Panc1 (cell line): ENCODE measurements around the gene ARHGDIB. TPM values are rescaled to one million over a fixed set of nuclear protein-coding genes. Genes with fewer than 3 reads are reported as not detected.

Experiments
- ATAC-seq: fragments of 200-7000 bp; cut with Tn5 transposase; 2 replicates; pipeline ENCODE4 v1.9.1; 2020; ENCODE audit warnings: mild to moderate bottlenecking, moderate library complexity
- BruUV-seq: library from RNA; stranded (reverse); fragments of 400-500 nt; replicated peaks from 2 replicates; lab custom pipeline; 2021; lab: Mats Ljungman, UMichigan
- CTCF ChIA-PET: fragments of 300-600 bp; sonication (Branson Sonifier 250); formaldehyde crosslinking; loops from one replicate; lab custom pipeline; 2022; ENCODE audit warnings: antibody characterized with exemption; lab: Charles Lee
- POLR2A ChIA-PET: fragments of 300-600 bp; sonication (Branson Sonifier 250); formaldehyde crosslinking; loops from one replicate; lab custom pipeline; 2022; ENCODE audit warnings: antibody characterized with exemption; lab: Charles Lee
- DNase-seq: peaks from one replicate; pipeline ENCODE4 v3.0.0-alpha.2; 2010; ENCODE audit warnings: low read depth, low spot score
- H3K27ac ChIP-seq: 2 replicates; pipeline ENCODE4 v1.5.1; 2011; ENCODE audit warnings: mild to moderate bottlenecking, low read length, inconsistent platforms
- H3K27me3 ChIP-seq: fragments of 200-500 bp; sonication (Bioruptor generic); 2 replicates; pipeline ENCODE4 v1.6.0; 2014; ENCODE audit warnings: low read length, inconsistent platforms; ENCODE audit not compliant: control insufficient read depth, insufficient read depth
- H3K36me3 ChIP-seq: fragments of 200-500 bp; sonication (Bioruptor generic); 2 replicates; pipeline ENCODE4 v1.5.1; 2014; ENCODE audit warnings: inconsistent platforms, mild to moderate bottlenecking, low read length, moderate library complexity; ENCODE audit not compliant: control insufficient read depth, insufficient read depth
- H3K4me1 ChIP-seq: 2 replicates; pipeline ENCODE4 v1.5.1; 2011; ENCODE audit warnings: inconsistent platforms, mild to moderate bottlenecking, low read length, moderate library complexity; ENCODE audit not compliant: control insufficient read depth, insufficient read depth
- H3K4me3 ChIP-seq, 2 experiments: 2 replicates each; pipeline ENCODE4 v1.5.1; 2011 to 2012; ENCODE audit warnings: low read depth in 2 of 2, low read length in 2 of 2, mild to moderate bottlenecking in 2 of 2, inconsistent platforms in 1 of 2, moderate library complexity in 1 of 2
- H3K9me3 ChIP-seq: fragments of 200-500 bp; sonication (Bioruptor generic); 2 replicates; pipeline ENCODE4 v1.5.1; 2014; ENCODE audit warnings: low read depth, mild to moderate bottlenecking, inconsistent platforms, low read length, moderate library complexity; ENCODE audit not compliant: control insufficient read depth, insufficient read depth
- CTCF ChIP-seq: fragments of 450-650 bp; IDR thresholded peaks from 2 replicates; pipeline ENCODE4 v1.5.1; 2017; ENCODE audit warnings: mild to moderate bottlenecking
- POLR2AphosphoS5 ChIP-seq: IDR thresholded peaks from 2 replicates; pipeline ENCODE4 v1.6.1; 2012; ENCODE audit warnings: mild to moderate bottlenecking, low read depth, low read length, moderate library complexity
- SIN3A ChIP-seq: IDR thresholded peaks from 2 replicates; pipeline ENCODE4 v1.6.1; 2012; ENCODE audit warnings: low read depth, mild to moderate bottlenecking, low read length, moderate library complexity, borderline replicate concordance; ENCODE audit not compliant: insufficient read depth
- TCF7L2 ChIP-seq: IDR thresholded peaks from 2 replicates; pipeline ENCODE4 v1.6.1; 2011; ENCODE audit warnings: mild to moderate bottlenecking, low read depth, low read length, inconsistent platforms
- in situ Hi-C: cut with HindIII; loops from 2 replicates; pipeline ENCODE4 v1.10.0; 2016; ENCODE audit warnings: low sequenced_read_pairs, low pct_unique_long_range_greater_than_20kb
- intact Hi-C: fragments of 100-400 bp; cut with micrococcal nuclease; formaldehyde crosslinking; loops from one replicate; pipeline ENCODE4 v1.10.0; 2022; ENCODE audit not compliant: unreplicated experiment
- total RNA-seq: library from RNA; stranded (reverse); gene quantifications from one replicate; pipeline ENCODE4 v1.2.1, GENCODE V29; 2021; ENCODE audit not compliant: unreplicated experiment
- TF ChIP-seq, protein P1 (sequence below), 2 experiments: IDR thresholded peaks; 2 replicates each; pipeline ENCODE4 v1.6.1; 2011 to 2012; ENCODE audit warnings: low read depth in 2 of 2, control low read depth in 1 of 2, low read length in 1 of 2, mild to moderate bottlenecking in 1 of 2, moderate library complexity in 1 of 2; ENCODE audit not compliant: insufficient read depth in 1 of 2

ARHGDIB gene
- total RNA-seq, 1 experiment from 2014 or later = 1.6 TPM

GRCh38 chr12:14902465-14902864 lies 58.9 kb downstream of the ARHGDIB start:
- ChIA-PET POLR2A (no interaction called here), CTCF (no interaction called here)
- Histone ChIP-seq H3K27me3 (no peaks in the 10 kb centered on the region), H3K36me3 (no peaks in the 10 kb centered on the region), H3K27ac (no peak overlapping the region), H3K4me1 (no peaks in the 10 kb centered on the region), H3K9me3 (no peaks in the 10 kb centered on the region), H3K4me3 (no peak overlapping the region)
- ATAC-seq (no peak), DNase-seq (no peak)
- intact Hi-C loops = no loop called here
- in situ Hi-C loops = no loop called here
- TF ChIP-seq, protein P1, sequence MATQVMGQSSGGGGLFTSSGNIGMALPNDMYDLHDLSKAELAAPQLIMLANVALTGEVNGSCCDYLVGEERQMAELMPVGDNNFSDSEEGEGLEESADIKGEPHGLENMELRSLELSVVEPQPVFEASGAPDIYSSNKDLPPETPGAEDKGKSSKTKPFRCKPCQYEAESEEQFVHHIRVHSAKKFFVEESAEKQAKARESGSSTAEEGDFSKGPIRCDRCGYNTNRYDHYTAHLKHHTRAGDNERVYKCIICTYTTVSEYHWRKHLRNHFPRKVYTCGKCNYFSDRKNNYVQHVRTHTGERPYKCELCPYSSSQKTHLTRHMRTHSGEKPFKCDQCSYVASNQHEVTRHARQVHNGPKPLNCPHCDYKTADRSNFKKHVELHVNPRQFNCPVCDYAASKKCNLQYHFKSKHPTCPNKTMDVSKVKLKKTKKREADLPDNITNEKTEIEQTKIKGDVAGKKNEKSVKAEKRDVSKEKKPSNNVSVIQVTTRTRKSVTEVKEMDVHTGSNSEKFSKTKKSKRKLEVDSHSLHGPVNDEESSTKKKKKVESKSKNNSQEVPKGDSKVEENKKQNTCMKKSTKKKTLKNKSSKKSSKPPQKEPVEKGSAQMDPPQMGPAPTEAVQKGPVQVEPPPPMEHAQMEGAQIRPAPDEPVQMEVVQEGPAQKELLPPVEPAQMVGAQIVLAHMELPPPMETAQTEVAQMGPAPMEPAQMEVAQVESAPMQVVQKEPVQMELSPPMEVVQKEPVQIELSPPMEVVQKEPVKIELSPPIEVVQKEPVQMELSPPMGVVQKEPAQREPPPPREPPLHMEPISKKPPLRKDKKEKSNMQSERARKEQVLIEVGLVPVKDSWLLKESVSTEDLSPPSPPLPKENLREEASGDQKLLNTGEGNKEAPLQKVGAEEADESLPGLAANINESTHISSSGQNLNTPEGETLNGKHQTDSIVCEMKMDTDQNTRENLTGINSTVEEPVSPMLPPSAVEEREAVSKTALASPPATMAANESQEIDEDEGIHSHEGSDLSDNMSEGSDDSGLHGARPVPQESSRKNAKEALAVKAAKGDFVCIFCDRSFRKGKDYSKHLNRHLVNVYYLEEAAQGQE (IDR thresholded peaks at IDR 0.05; ENCODE audit: insufficient read depth in 1 of 2, low read depth in 2 of 2, low read length in 1 of 2) = no peak
- TF ChIP-seq POLR2AphosphoS5 (no peak), SIN3A (no peak), TCF7L2 (no peak), CTCF (no peak)
- no TSS peak for BruUV-seq

DNA sequence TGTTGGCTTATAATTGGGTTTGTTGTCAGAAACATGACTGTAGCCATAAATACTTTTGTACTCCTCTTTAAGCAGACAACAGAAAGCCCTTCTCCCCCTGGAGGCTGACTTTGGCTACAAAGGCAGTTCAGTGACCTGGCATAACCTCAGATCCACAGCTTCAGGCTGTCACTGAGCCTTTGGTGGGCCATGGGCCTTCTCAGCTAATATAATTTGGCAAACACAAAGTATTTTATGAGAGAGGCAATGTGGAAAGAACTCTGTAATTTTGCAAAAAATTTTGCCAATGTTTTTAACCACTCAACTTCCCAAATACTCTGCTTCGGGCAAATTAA lies 60.2 kb downstream of the ARHGDIB start:
- ATAC-seq = no peak
- no TSS peak for BruUV-seq
- POLR2A ChIA-PET = no interaction called here
- Histone ChIP-seq H3K9me3 (no peaks in the 10 kb centered on the region), H3K4me3 (no peak overlapping the region), H3K36me3 (no peaks in the 10 kb centered on the region), H3K27ac (no peak overlapping the region), H3K4me1 (no peaks in the 10 kb centered on the region), H3K27me3 (no peaks in the 10 kb centered on the region)
- in situ Hi-C loops (no loop called here), intact Hi-C loops (no loop called here)
- CTCF ChIA-PET = no interaction called here
- DNase-seq = no peak
- TF ChIP-seq POLR2AphosphoS5 (no peak), SIN3A (no peak), TCF7L2 (no peak), CTCF (no peak)
- TF ChIP-seq, protein P1 (IDR thresholded peaks at IDR 0.05; ENCODE audit: insufficient read depth in 1 of 2, low read depth in 2 of 2, low read length in 1 of 2) = no peak
